GM21825 (cell line): Measurements from ENCODE around the gene CEBPE.

ENCODE experiments used
- ATAC-seq: cut with Tn5 transposase; IDR thresholded peaks from one replicate; pipeline ENCODE4 v1.9.1; 2021; ENCODE audit warnings: mild to moderate bottlenecking, moderate library complexity; ENCODE audit not compliant: unreplicated experiment

The CEBPE gene

DNA sequence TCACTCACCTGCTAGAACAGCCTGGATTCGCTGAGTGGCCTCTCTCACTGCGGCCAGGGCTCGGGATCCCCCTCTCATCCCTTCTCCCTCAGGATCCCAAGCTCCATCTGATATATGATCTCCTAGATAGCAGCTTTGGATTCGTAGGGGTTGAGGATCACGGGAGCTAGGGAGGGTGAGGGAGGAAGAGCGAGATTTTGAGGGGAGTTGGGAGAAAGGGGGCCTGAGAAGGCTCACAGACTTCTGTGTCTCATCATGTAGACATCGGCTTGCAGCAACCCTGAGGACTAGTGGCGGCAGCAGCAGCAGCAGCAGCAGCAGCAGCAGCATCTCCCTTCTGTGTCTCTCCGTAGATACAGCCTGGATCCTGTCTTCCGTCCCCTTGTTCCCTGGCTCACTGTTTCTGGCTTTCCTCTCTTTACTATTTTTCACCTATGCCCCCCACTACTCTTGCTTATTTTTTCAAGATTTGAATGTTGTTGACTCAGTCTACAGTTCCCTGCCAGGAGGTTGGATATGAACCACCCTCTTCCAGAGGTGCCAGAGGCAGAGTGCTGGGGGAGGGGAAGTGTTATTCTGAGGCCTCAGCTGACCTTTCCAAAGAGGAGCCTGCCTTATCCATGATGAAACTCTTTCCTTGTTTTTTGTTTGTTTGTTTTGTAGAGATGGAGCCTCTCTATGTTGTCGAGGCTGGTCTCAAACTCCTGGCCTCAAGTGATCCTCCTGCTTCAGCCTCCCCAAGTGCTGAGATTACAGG, 14.3 kb downstream of the CEBPE start, which contains the start of gene CIROP:
CIROP (minus strand) TSS at position 399 of the 757 bp plus-strand sequence; CDS start at position 330, 69 bp downstream.
- no peak for ATAC-seq

DNA sequence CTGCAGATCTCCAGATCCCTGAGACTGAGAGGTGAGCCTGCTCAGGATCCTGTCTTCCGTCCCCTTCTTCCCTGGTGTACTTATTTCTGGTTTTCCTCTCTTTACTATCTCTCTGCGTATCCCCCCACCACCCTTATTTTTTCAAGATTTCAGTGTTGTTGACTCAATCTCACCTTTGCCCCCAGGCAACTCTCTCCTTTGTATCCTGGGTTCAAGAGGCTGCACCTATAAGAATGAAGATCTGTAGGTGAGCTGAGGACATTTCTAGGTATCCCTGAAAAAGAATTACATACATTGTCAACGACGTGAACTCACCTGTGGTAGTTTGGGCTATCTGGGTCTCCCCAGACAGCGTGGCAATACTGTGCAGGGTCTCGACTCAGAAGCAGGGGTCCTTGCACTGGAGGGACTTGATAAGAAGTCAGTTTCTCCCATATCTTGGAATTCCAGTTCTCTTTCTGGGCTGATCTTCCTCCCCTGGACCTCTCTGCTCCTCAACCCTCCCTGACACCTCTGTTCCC, 14.9 kb downstream of the CEBPE start:
- no peak for ATAC-seq

DNA sequence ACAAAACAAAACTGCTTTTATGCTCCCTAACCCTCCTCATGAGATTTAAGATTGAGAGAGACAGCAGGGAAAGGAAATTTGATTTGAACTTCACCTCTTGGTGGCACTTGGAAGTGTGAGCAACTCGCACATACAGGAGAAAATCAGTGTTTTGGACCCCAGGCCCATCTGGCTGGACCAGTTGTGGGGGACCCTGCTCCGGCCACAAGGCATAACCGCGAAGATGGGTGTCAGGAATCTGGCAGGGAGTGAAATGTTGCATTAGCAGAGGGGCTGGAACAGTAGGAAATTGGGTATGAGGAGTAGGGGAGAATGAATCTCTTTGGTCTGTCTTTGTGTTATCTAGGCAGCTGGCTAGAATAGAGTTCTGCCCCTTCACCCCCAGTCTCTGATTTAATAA, 15.5 kb downstream of the CEBPE start:
- ATAC-seq = no peak

DNA sequence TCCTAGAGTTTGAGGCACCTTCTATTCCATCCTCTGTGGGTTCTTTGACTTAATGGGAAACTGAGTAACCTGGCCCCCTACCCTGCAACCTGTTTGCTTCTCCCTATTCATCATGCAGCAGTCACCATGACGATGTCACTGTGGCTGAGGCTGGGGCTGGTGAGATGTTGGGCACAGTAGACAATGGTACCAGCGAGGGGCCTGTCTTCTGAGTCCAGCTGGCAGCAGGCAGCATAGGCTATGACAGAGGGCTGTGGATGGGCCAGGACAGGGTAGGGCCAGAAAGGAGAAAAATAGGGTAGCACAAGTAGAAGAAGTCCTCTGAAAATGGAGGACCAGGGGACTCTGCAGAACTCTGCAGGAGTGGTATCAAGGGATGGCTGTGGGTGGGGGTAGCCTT, 16.3 kb downstream of the CEBPE start:
- ATAC-seq = no peak

DNA sequence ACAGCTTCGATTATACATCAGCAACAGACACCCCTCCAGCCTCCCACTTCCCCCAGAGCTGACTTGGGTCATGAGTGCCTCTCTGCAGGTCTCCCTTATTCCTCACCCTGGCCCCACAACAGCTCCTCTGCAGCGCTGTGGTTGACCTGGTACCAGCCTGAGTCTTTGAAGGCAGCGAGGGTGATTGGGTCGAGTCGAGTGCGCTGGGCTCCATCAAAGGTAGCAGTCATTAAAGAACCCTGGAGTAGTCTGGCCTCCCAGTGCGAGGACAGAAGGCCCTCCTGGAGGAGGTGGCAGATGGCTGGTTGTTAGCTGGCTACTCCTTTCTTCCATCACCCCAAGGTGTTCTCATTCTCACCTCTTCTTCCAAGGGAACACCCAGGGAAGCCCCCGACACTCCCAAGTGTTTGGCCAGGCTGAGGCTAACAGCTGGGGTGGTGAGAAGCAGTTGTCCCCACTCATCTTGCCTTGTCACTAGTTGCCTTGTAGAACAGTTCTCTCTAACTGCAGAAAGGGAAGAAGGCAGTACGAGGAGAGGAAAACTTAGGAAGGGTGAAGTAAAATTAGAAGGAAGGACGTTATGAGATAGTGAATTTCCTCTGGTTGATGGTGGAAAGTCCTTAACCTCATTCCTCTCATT, 16.9 kb downstream of the CEBPE start:
- no peak for ATAC-seq

DNA sequence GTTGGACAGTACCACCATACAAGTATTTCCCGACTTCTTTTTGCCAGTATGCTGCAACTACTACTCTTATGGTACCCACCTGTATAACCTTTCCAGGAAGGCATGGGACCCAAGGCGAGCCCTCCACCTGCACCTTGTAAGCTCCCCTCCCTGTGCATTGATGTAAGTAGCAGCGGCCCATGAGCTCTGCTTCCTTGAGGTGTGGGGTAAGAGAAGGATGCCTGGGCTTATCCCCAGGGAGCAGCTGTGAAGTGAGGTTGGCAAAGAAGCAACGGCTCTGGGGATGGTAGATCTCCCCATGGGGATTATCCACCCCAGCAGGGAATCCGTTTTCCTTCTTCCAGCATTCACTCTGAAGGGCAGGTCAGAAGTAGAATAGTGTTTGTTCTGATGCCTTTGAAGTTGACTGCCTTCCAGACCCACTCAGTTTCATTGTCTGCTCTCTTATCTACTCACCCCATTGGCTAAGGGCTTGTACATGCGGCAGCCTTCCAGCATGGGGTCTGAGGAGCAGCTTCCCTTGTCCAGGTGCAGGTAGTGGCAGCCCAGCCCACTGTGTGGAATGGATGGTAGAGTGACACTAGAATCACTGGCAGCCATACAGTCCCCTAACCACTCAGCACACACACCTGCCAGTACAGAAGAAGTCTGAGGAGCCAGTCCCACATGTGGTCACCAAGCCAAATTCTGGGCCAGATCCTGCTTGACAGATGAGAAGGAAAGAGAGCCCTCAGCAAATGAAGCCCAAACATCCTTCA, 17.7 kb downstream of the CEBPE start:
- no peak for ATAC-seq

DNA sequence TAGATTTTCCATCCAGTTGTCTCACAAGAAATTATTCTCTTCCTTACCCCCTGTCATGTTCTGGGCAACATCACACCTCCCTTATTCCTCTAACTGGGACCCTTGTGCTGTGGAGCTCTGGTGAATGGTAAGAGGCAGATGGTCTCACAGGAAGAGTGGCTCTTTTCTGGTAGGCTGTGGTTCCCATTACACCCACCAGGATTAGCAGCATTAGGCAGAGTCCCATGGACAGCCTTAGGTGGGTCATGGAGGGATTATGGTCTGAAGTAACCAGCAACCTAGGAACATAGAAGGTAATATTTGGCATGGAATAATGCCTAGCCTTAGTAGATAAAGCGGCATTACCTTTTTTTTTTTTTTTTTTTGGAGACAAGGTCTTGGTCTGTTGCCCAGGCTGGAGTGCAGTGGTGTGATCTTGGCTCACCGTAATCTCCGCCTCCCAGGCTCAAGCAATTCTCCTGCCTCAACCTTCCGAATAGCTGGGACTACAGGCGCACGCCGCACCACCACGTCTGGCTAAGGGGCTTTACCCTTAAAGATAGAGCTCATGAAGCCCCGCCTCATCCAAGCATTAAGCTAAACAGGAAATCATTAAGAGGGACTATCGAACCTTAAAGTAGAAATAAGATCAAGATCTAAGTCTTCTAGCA, 19.7 kb downstream of the CEBPE start:
- ATAC-seq = no peak

DNA sequence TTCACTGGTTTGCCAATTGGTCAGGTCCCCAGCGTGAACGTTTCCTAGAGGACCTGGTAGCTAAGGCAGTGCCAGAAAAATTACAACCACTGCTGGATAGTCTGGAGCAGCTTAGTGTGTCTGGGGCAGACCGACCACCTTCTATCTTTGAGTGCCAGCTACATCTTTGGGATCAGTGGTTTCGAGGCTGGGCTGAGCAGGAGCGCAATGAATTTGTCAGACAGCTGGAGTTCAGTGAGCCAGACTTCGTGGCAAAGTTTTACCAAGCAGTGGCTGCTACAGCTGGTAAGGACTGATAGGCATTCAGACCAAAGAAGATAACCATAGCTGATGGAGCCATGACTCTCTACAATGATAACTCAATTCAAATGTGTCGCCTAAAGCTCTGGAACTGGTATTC, 21.3 kb downstream of the CEBPE start:
- no peak for ATAC-seq

DNA sequence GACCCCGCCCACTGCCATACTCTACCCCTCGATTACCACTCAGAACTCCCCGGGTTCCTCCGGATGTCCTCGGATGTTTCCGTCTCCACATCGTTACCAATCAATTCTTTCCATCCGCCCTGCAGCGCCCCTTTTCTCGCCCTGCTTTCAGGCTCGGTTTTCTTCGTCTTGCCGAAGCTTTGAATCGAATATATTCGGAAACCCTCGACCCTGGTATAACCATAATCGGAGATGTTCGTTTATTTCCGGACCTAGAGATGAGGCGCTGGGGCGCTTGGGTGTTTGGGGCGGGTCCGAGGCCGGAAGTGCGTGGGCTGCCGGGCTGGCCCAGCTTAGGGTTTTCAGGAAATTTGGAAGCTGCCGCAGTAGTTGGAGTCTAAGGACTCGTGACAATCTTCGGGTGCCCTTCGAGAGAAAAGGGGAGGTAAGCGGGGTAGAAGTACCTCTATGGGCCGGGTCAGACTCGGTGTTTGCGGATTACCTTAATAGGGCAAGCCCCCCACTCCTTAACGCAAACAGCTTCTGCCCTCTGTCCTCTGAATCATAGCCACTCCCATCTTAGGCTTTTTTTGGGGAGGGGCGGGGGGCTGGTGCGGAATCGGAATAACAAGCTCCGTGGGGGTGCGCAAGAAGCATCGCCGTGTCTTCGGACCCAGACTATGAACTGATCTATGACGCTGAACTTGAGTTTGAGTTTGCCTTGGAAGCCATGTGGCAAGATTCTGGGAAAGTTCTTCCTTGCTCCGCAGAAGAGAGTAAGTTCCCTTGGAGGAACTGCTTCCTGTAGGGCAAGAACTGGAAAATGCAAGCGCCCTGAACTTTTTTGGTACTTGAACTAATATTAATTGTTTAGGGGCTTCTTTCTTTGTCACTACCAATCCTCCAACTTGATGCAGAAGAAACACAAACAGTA, 23.6 kb downstream of the CEBPE start, which contains the start of gene C14orf119:
C14orf119 (plus strand) TSS at position 310 of the 913 bp plus-strand sequence. CDS start 2,154 bp downstream, outside the sequence.
- peak; percentile 86 for ATAC-seq

DNA sequence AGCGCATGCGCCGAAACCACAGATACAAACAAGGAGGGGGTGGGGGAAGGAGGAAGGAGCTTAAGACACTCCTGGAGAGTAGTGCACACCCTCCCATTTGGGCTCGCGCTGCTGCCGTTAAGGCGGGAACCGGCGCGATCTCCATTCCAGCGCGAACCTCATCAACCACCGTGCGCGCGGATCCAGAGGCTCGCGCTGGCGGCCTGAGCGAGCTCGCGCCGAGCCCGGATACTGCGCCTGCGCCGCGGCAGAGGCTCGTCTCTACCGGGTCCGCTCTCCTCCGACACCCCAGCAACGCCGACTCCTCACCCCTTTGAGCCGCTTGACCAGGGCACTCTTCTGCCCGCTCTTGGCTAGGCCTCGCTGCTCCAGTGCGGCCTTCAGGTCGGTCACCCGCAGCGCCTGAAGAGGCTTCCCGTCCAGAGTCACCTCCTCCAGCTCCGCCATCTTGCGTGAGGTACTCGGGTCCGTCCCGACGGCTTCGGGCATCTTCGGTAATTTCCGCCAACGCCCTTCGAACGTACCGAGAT, 24.3 kb downstream of the CEBPE start, which contains the start of gene ACIN1:
ACIN1 (minus strand) TSS at position 471 of the 530 bp plus-strand sequence; CDS start at position 447, 24 bp downstream.
- ATAC-seq = peak; percentile 38

DNA sequence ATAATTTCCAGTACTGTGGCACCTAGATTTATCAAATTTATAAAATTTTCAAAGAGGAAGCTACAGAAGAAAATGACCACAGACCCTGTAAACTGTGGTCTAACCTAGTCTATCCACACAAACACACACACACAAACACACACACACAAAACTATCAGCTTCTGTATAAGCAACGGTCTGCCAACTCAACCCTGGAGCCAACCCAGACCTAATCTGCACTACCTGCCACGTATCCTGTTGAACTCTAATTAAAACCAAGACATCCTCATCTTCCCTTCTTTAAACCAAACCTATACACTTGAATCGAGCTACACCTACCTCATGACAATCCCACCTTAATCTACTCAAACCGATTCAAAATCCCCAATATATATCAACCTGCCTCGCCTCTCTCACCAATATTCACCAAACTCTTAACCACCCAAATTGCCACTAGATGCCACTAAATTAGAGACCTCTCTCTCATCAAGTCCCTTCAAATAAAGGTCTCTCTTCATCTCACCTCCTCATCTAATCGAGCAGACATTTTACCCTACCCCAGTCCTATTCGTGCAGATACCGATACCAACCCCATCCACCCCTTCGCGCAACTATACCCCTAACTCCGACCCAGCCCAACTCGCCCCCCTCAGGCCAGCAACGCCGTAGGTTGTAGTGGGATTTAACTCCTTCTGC, 24.9 kb downstream of the CEBPE start:
- ATAC-seq = no peak

DNA sequence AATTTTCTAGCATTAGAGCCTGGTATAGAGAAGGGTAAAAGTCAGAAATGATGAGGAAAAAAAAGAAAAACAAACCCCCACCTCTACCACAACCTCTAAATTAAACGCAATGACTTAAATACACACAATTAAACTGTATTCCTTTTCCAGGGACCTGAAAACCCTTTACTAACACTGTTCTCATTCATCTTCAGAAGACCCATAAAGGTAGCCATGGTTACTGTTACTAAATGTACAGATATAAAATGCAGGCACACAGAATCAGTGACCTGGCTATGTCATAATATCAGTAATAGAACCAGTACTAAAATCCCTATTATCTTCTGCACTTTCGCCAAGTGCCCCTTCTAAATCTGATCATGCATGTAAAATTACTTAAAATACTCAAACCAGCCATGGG, 25.5 kb downstream of the CEBPE start:
- ATAC-seq = no peak

DNA sequence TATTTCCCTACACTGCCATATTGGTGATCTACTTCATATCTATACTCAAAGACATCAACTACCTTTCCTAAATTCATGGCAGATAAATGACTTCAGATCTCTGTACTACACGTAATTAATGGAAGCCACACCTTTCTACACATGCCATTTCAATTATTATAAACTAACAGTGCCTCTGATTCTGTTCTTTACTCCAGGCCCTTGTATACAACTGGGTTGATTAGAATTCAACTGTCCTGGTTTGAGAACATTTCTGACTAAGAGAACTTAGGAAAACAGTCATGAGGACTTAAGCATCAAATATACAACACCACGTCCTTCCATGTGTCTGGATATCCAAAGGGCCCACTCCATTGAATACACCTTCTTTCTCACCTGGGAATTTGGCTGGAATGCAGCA, 26.0 kb downstream of the CEBPE start:
- no peak for ATAC-seq

DNA sequence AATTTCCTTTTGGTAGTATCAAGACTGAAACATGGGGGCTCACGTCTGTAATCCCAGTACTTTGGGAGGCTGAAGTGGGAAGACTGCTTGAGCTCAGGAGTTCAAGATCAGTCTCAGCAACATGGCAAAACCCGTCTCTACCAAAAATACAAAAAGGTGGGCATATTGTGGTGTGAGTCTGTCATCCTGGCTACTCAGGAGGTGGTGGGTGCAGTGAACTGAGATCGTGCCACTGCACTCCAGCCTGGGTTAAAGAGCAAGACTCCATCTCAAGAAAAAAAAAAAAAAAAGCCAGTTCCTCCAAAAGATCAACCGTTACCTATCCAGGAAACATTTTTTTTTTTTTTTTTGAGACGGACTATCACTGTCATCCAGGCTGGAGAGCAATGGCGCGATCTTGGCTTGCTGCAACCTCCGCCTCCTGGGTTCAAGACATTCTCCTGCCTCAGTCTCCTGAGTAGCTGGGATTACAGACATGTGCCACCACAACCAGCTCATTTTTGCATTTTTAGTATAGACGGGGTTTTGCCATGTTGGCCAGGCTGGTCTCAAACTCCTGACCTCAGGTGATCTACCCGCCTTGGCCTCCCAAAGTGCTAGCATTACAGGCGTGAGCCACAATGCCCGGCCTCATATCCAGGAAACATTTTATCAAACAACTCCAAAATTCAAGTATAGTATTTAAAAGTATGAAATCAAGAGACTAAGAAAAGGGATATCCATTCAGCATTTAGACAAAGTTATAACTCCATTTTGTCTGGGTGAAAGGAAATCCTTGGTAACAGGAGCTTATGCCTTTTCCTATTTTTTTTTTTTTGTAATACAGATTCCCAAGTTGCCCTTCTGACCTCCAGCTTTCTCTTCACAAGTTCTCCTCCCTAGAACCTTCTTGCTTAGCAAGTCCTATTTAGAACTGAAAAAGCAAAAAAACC, 27.5 kb downstream of the CEBPE start:
- no peak for ATAC-seq

DNA sequence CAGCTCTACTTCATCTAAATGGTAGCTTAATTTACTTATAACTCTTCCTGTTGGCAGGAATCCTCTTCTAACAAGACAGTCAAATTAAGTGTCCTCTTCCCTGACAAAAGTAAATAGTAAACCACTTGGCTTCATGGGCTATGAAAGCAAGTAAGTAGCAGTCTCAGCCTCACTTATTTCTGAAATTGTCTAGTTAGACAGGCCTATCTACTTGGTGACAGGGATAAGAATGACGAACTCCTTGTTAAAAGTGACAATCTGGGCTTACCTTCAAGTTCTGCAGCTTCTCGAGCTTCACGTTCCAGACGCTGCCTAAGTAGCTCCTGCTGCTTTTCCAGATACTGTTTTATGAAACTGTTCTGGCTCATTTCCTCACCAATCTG, 28.8 kb downstream of the CEBPE start:
- no peak for ATAC-seq

DNA sequence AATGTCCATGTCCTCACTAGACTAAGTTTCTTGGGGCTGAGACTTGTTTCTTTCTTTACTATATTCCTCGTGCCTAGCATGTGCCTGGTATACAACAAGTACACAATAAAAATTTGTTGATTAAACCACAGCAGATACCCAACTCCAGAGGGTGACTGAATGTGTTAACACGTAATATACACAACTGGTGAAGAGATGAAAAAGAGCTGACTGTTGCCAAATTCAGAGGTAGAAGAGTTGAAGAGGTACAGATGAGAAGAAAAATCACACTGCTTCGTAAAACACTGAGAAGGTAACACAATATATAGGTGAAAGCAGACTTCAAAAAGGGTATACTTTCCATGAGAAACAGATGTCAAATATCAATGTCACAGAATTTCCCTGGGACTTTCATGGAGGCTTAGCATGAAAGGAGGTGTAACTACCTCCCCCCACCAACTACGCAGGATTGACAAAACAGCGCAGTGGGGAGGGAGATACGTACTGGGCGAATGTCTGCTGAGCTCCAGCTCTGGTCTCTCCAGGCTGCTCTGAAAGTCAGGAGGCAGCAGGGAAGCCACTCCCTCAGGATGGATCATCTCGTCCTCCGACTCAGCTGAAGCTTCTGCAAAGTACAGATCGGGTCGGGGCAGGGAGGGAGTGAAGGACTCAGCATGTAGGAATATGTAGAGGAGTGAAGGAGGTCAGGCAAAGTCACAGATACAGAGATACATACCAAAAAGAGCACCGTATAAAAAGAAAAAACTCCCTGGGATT, 29.4 kb downstream of the CEBPE start:
- no peak for ATAC-seq

DNA sequence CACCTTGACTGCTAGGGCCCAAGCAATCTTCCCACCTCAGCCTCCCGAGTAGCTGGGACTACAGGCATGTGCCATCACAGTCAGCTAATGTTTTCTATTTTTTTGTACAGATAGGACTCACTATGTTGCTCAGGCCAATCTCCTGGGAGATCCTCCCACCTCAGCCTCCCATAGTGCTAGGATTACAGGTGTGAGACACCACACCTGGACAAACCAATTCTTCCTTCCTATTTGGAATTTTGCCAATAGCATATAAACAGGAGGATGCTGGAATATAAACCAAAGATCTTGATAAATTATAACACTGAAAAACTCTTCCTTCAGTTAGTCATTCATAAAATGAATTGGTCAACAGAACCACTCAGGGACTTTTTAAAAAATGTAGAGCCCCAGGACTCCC, 32.5 kb downstream of the CEBPE start:
- ATAC-seq = no peak
